ENCODE results near the gene SLC48A1.

The SLC48A1 gene

GRCh38 chr12:47744005-47744651 lies 28.9 kb upstream of the SLC48A1 start:
- peak; percentile 29 to 33 for DNase-seq (ENCODE audit: low read depth in 2 of 2)

- no peak for DNase-seq (ENCODE audit: low read depth in 2 of 2)
Measured at GRCh38 chr12:47744778-47745436, 28.1 kb upstream of the SLC48A1 start.

GRCh38 chr12:47745485-47746041 lies 27.5 kb upstream of the SLC48A1 start:
- DNase-seq (ENCODE audit: low read depth in 2 of 2) = no peak

- no peak for DNase-seq (ENCODE audit: low read depth in 2 of 2)
Measured at GRCh38 chr12:47746073-47746472, 27.0 kb upstream of the SLC48A1 start.

GRCh38 chr12:47746523-47746922 lies 26.5 kb upstream of the SLC48A1 start:
- no peak for DNase-seq (ENCODE audit: low read depth in 2 of 2)

GRCh38 chr12:47747126-47747525 lies 25.9 kb upstream of the SLC48A1 start:
- no peak for DNase-seq (ENCODE audit: low read depth in 2 of 2)

- DNase-seq (ENCODE audit: low read depth in 2 of 2) = no peak
Measured at GRCh38 chr12:47747596-47748506, 25.2 kb upstream of the SLC48A1 start.

- no peak for DNase-seq (ENCODE audit: low read depth in 2 of 2)
Measured at GRCh38 chr12:47748507-47748828, 24.6 kb upstream of the SLC48A1 start.

- no peak for DNase-seq (ENCODE audit: low read depth in 2 of 2)
Measured at GRCh38 chr12:47748899-47749298, 24.1 kb upstream of the SLC48A1 start.

GRCh38 chr12:47750229-47750798 lies 22.7 kb upstream of the SLC48A1 start:
- DNase-seq (ENCODE audit: low read depth in 2 of 2) = no peak

GRCh38 chr12:47750916-47751470 lies 22.0 kb upstream of the SLC48A1 start:
- DNase-seq (ENCODE audit: low read depth in 2 of 2) = no peak

- no peak for DNase-seq (ENCODE audit: low read depth in 2 of 2)
Measured at GRCh38 chr12:47751561-47751960, 21.5 kb upstream of the SLC48A1 start.

GRCh38 chr12:47752121-47752520 lies 20.9 kb upstream of the SLC48A1 start:
- DNase-seq (ENCODE audit: low read depth in 2 of 2) = no peak

- DNase-seq (ENCODE audit: low read depth in 2 of 2) = no peak
Measured at GRCh38 chr12:47752552-47752951, 20.5 kb upstream of the SLC48A1 start.

- no peak for DNase-seq (ENCODE audit: low read depth in 2 of 2)
Measured at GRCh38 chr12:47753021-47754001, 19.7 kb upstream of the SLC48A1 start.

GRCh38 chr12:47754126-47754525 lies 18.9 kb upstream of the SLC48A1 start:
- DNase-seq (ENCODE audit: low read depth in 2 of 2) = no peak

GRCh38 chr12:47754881-47755280 lies 18.2 kb upstream of the SLC48A1 start:
- DNase-seq (ENCODE audit: low read depth in 2 of 2) = no peak

- DNase-seq (ENCODE audit: low read depth in 2 of 2) = no peak
Measured at GRCh38 chr12:47755655-47756562, 17.1 kb upstream of the SLC48A1 start.

GRCh38 chr12:47757364-47757839 lies 15.6 kb upstream of the SLC48A1 start:
- DNase-seq (ENCODE audit: low read depth in 2 of 2) = no peak

All from stimulated activated CD4-positive, alpha-beta T cell treated with anti-CD3 and anti-CD28 coated beads, Interleukin-1b, Interleukin-23, amount 100 ng/mL, for 1 hour (primary cell).